Neural cell (in vitro differentiated cells): ENCODE measurements around the gene SPATA7. TPM values are rescaled to one million over a fixed set of nuclear protein-coding genes. Genes with fewer than 3 reads are reported as not detected.

Experiments
- H2AFZ ChIP-seq: fragments of 200-600, 300-800 bp; sonication (generic), shearing (Covaris generic); 2 replicates; pipeline ENCODE4 v1.6.0; 2014; ENCODE audit warnings: low read depth, mild to moderate bottlenecking, antibody characterized with exemption, low read length, moderate library complexity
- H3F3A ChIP-seq: fragments of 200-600 bp; shearing (Covaris generic); 2 replicates; pipeline ENCODE4 v1.6.1; 2016; ENCODE audit warnings: mild to moderate bottlenecking, moderate library complexity, mixed read lengths, antibody characterized with exemption, low read length; ENCODE audit not compliant: insufficient read depth, poor library complexity, severe bottlenecking
- H3K27ac ChIP-seq: fragments of 200-600, 300-800 bp; sonication (generic), shearing (Covaris generic); 2 replicates; pipeline ENCODE4 v1.5.1; 2014; ENCODE audit warnings: mild to moderate bottlenecking, low read length, moderate library complexity
- H3K27me3 ChIP-seq: fragments of 300-800, 200-600 bp; sonication (generic), shearing (Covaris generic); 2 replicates; pipeline ENCODE4 v1.6.0; 2014; ENCODE audit warnings: mild to moderate bottlenecking, low read depth, low read length, moderate library complexity; ENCODE audit not compliant: insufficient read depth
- H3K36me3 ChIP-seq: fragments of 300-800, 200-600 bp; sonication (generic), shearing (Covaris generic); 2 replicates; pipeline ENCODE4 v1.5.1; 2014; ENCODE audit warnings: mild to moderate bottlenecking, antibody characterized with exemption, low read length, moderate library complexity; ENCODE audit not compliant: insufficient read depth
- H3K4me2 ChIP-seq: fragments of 300-800, 200-600 bp; sonication (generic), shearing (Covaris generic); 2 replicates; pipeline ENCODE4 v1.6.0; 2014; ENCODE audit warnings: mild to moderate bottlenecking, low read length
- H3K4me3 ChIP-seq: fragments of 300-800, 200-600 bp; sonication (generic), shearing (Covaris generic); 2 replicates; pipeline ENCODE4 v1.5.1; 2014; ENCODE audit warnings: mild to moderate bottlenecking, low read length, moderate library complexity
- H3K79me2 ChIP-seq: fragments of 200-600 bp; shearing (Covaris generic); replicated peaks from 2 replicates; pipeline ENCODE4 v1.6.0; 2014; ENCODE audit warnings: mild to moderate bottlenecking, low read length, moderate library complexity; ENCODE audit not compliant: insufficient read depth
- H3K9ac ChIP-seq: fragments of 300-800, 200-600 bp; sonication (generic), shearing (Covaris generic); 2 replicates; pipeline ENCODE4 v1.6.1; 2016; ENCODE audit warnings: mild to moderate bottlenecking, low read length, mixed read lengths
- H3K9me2 ChIP-seq: fragments of 200-600 bp; shearing (Covaris generic); 2 replicates; pipeline ENCODE4 v1.6.1; 2016; ENCODE audit warnings: mild to moderate bottlenecking, low read length, mixed read lengths; ENCODE audit not compliant: insufficient read depth
- H3K9me3 ChIP-seq: fragments of 200-600, 300-800 bp; sonication (generic), shearing (Covaris generic); 2 replicates; pipeline ENCODE4 v1.6.1; 2016; ENCODE audit warnings: mild to moderate bottlenecking, mixed run types, low read length, moderate library complexity, mixed read lengths
- H4K20me1 ChIP-seq: fragments of 200-600 bp; shearing (Covaris generic); 2 replicates; pipeline ENCODE4 v1.6.1; 2016; ENCODE audit warnings: mild to moderate bottlenecking, mixed run types; ENCODE audit not compliant: insufficient read depth
- EP300 ChIP-seq: fragments of 450-650 bp; conservative IDR thresholded peaks from 2 replicates; pipeline ENCODE4 v1.6.1; 2014; ENCODE audit warnings: antibody characterized with exemption, mild to moderate bottlenecking, moderate library complexity; ENCODE audit not compliant: poor library complexity, severe bottlenecking
- EZH2 ChIP-seq: fragments of 200-600, 300-800 bp; shearing (Covaris generic), sonication (generic); IDR thresholded peaks from 2 replicates; pipeline ENCODE4 v1.6.1; 2014; ENCODE audit warnings: antibody characterized with exemption, low read length, borderline replicate concordance, mild to moderate bottlenecking; ENCODE audit not compliant: insufficient read depth, poor library complexity, severe bottlenecking
- MXI1 ChIP-seq: fragments of 450-650 bp; conservative IDR thresholded peaks from 2 replicates; pipeline ENCODE4 v1.6.1; 2014; ENCODE audit warnings: antibody characterized with exemption, mild to moderate bottlenecking; ENCODE audit not compliant: poor library complexity, severe bottlenecking
- POLR2AphosphoS5 ChIP-seq: IDR thresholded peaks from 2 replicates; pipeline ENCODE4 v1.6.1; 2012
- RAD21 ChIP-seq: fragments of 450-650 bp; conservative IDR thresholded peaks from 2 replicates; pipeline ENCODE4 v1.6.1; 2014; ENCODE audit warnings: antibody characterized with exemption, mild to moderate bottlenecking, moderate library complexity
- SMC3 ChIP-seq: fragments of 450-650 bp; conservative IDR thresholded peaks from 2 replicates; pipeline ENCODE4 v1.6.1; 2014; ENCODE audit warnings: antibody characterized with exemption, mild to moderate bottlenecking, moderate library complexity; ENCODE audit not compliant: poor library complexity
- TAF1 ChIP-seq: IDR thresholded peaks from 2 replicates; pipeline ENCODE4 v1.6.1; 2012; ENCODE audit warnings: low read depth
- polyA plus RNA-seq: library from polyadenylated mRNA; depleted of rRNA; stranded (reverse); fragments of >200 nt; gene quantifications from 2 replicates; pipeline ENCODE4 v1.2.3, GENCODE V29; 2014
- TF ChIP-seq, protein P1 (sequence below): IDR thresholded peaks from 2 replicates; pipeline ENCODE4 v1.6.1; 2012; ENCODE audit warnings: borderline replicate concordance
- TF ChIP-seq, protein P2 (sequence below): fragments of 450-650 bp; IDR thresholded peaks from 2 replicates; pipeline ENCODE4 v1.5.1; 2014; ENCODE audit warnings: antibody characterized with exemption, mild to moderate bottlenecking, moderate library complexity; ENCODE audit not compliant: poor library complexity, severe bottlenecking

Gene SPATA7
- polyA plus RNA-seq, 1 donor from 2014 or later: 31.4 TPM

GRCh38 chr14:88470542-88471440 lies 85.3 kb downstream of the SPATA7 start:
- H3K36me3 ChIP-seq: peaks cover 11% of the 10 kb centered on the region
- TF ChIP-seq EP300 (no peak), MXI1 (no peak), RAD21 (no peak), TAF1 (no peak)
- TF ChIP-seq, protein P1, sequence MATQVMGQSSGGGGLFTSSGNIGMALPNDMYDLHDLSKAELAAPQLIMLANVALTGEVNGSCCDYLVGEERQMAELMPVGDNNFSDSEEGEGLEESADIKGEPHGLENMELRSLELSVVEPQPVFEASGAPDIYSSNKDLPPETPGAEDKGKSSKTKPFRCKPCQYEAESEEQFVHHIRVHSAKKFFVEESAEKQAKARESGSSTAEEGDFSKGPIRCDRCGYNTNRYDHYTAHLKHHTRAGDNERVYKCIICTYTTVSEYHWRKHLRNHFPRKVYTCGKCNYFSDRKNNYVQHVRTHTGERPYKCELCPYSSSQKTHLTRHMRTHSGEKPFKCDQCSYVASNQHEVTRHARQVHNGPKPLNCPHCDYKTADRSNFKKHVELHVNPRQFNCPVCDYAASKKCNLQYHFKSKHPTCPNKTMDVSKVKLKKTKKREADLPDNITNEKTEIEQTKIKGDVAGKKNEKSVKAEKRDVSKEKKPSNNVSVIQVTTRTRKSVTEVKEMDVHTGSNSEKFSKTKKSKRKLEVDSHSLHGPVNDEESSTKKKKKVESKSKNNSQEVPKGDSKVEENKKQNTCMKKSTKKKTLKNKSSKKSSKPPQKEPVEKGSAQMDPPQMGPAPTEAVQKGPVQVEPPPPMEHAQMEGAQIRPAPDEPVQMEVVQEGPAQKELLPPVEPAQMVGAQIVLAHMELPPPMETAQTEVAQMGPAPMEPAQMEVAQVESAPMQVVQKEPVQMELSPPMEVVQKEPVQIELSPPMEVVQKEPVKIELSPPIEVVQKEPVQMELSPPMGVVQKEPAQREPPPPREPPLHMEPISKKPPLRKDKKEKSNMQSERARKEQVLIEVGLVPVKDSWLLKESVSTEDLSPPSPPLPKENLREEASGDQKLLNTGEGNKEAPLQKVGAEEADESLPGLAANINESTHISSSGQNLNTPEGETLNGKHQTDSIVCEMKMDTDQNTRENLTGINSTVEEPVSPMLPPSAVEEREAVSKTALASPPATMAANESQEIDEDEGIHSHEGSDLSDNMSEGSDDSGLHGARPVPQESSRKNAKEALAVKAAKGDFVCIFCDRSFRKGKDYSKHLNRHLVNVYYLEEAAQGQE: no peak
- H3K4me2 ChIP-seq: no peak overlapping the region
- no peaks in the 10 kb centered on the region for H4K20me1 ChIP-seq
- no peaks in the 10 kb centered on the region for H3K9me2 ChIP-seq
- H2AFZ ChIP-seq: no peak overlapping the region
- no peaks in the 10 kb centered on the region for H3F3A ChIP-seq
- no peak overlapping the region for H3K27ac ChIP-seq
- no peak overlapping the region for H3K4me3 ChIP-seq
- no peaks in the 10 kb centered on the region for H3K9me3 ChIP-seq
- H3K27me3 ChIP-seq: no peaks in the 10 kb centered on the region
- no peaks in the 10 kb centered on the region for H3K79me2 ChIP-seq
- no peak overlapping the region for H3K9ac ChIP-seq

- Histone ChIP-seq H3K9ac (no peak overlapping the region), H3K79me2 (no peaks in the 10 kb centered on the region), H4K20me1 (no peaks in the 10 kb centered on the region), H3K4me2 (no peak overlapping the region), H3K36me3 (peaks cover 23% of the 10 kb centered on the region), H3K27ac (no peak overlapping the region), H3F3A (no peaks in the 10 kb centered on the region), H3K27me3 (no peaks in the 10 kb centered on the region), H3K9me3 (no peaks in the 10 kb centered on the region), H2AFZ (no peak overlapping the region), H3K9me2 (no peaks in the 10 kb centered on the region), H3K4me3 (no peak overlapping the region)
- no peak for TF ChIP-seq MXI1
- TF ChIP-seq SMC3: no peak
- TF ChIP-seq EP300: no peak
Measured at GRCh38 chr14:88473791-88474190, 88.3 kb downstream of the SPATA7 start.

GRCh38 chr14:88476214-88476774 lies 90.8 kb downstream of the SPATA7 start:
- Histone ChIP-seq H3K27ac (no peak overlapping the region), H3F3A (no peaks in the 10 kb centered on the region), H3K9ac (no peak overlapping the region), H3K9me3 (no peaks in the 10 kb centered on the region), H3K4me2 (no peak overlapping the region), H3K4me3 (no peak overlapping the region), H2AFZ (no peak overlapping the region), H3K36me3 (peaks cover 17% of the 10 kb centered on the region), H3K9me2 (no peaks in the 10 kb centered on the region), H4K20me1 (no peaks in the 10 kb centered on the region), H3K27me3 (no peaks in the 10 kb centered on the region), H3K79me2 (no peaks in the 10 kb centered on the region)
- TF ChIP-seq, protein P1: no peak
- TF ChIP-seq EP300: no peak
- no peak for TF ChIP-seq EZH2
- TF ChIP-seq, protein P2, sequence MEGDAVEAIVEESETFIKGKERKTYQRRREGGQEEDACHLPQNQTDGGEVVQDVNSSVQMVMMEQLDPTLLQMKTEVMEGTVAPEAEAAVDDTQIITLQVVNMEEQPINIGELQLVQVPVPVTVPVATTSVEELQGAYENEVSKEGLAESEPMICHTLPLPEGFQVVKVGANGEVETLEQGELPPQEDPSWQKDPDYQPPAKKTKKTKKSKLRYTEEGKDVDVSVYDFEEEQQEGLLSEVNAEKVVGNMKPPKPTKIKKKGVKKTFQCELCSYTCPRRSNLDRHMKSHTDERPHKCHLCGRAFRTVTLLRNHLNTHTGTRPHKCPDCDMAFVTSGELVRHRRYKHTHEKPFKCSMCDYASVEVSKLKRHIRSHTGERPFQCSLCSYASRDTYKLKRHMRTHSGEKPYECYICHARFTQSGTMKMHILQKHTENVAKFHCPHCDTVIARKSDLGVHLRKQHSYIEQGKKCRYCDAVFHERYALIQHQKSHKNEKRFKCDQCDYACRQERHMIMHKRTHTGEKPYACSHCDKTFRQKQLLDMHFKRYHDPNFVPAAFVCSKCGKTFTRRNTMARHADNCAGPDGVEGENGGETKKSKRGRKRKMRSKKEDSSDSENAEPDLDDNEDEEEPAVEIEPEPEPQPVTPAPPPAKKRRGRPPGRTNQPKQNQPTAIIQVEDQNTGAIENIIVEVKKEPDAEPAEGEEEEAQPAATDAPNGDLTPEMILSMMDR: no peak
- no peak for TF ChIP-seq POLR2AphosphoS5
- TF ChIP-seq MXI1: no peak
- TF ChIP-seq RAD21: no peak
- TF ChIP-seq SMC3: no peak
- no peak for TF ChIP-seq TAF1
